Panc1 (cell line): ENCODE results near the gene HDGFL1. TPM values are rescaled to one million over a fixed set of nuclear protein-coding genes. Genes with fewer than 3 reads are reported as not detected.

Experiments used
- ATAC-seq: fragments of 200-7000 bp; cut with Tn5 transposase; 2 replicates; pipeline ENCODE4 v1.9.1; 2020; ENCODE audit warnings: mild to moderate bottlenecking, moderate library complexity
- BruUV-seq: library from RNA; stranded (reverse); fragments of 400-500 nt; replicated peaks from 2 replicates; lab custom pipeline; 2021; lab: Mats Ljungman, UMichigan
- CTCF ChIA-PET: fragments of 300-600 bp; sonication (Branson Sonifier 250); formaldehyde crosslinking; loops from one replicate; lab custom pipeline; 2022; ENCODE audit warnings: antibody characterized with exemption; lab: Charles Lee
- POLR2A ChIA-PET: fragments of 300-600 bp; sonication (Branson Sonifier 250); formaldehyde crosslinking; loops from one replicate; lab custom pipeline; 2022; ENCODE audit warnings: antibody characterized with exemption; lab: Charles Lee
- DNase-seq: peaks from one replicate; pipeline ENCODE4 v3.0.0-alpha.2; 2010; ENCODE audit warnings: low read depth, low spot score
- H3K27ac ChIP-seq: 2 replicates; pipeline ENCODE4 v1.5.1; 2011; ENCODE audit warnings: mild to moderate bottlenecking, low read length, inconsistent platforms
- H3K27me3 ChIP-seq: fragments of 200-500 bp; sonication (Bioruptor generic); 2 replicates; pipeline ENCODE4 v1.6.0; 2014; ENCODE audit warnings: low read length, inconsistent platforms; ENCODE audit not compliant: control insufficient read depth, insufficient read depth
- H3K36me3 ChIP-seq: fragments of 200-500 bp; sonication (Bioruptor generic); 2 replicates; pipeline ENCODE4 v1.5.1; 2014; ENCODE audit warnings: inconsistent platforms, mild to moderate bottlenecking, low read length, moderate library complexity; ENCODE audit not compliant: control insufficient read depth, insufficient read depth
- H3K4me1 ChIP-seq: 2 replicates; pipeline ENCODE4 v1.5.1; 2011; ENCODE audit warnings: inconsistent platforms, mild to moderate bottlenecking, low read length, moderate library complexity; ENCODE audit not compliant: control insufficient read depth, insufficient read depth
- H3K4me3 ChIP-seq, 2 experiments: 2 replicates each; pipeline ENCODE4 v1.5.1; 2011 to 2012; ENCODE audit warnings: low read depth in 2 of 2, low read length in 2 of 2, mild to moderate bottlenecking in 2 of 2, inconsistent platforms in 1 of 2, moderate library complexity in 1 of 2
- H3K9me3 ChIP-seq: fragments of 200-500 bp; sonication (Bioruptor generic); 2 replicates; pipeline ENCODE4 v1.5.1; 2014; ENCODE audit warnings: low read depth, mild to moderate bottlenecking, inconsistent platforms, low read length, moderate library complexity; ENCODE audit not compliant: control insufficient read depth, insufficient read depth
- CTCF ChIP-seq: fragments of 450-650 bp; IDR thresholded peaks from 2 replicates; pipeline ENCODE4 v1.5.1; 2017; ENCODE audit warnings: mild to moderate bottlenecking
- POLR2AphosphoS5 ChIP-seq: IDR thresholded peaks from 2 replicates; pipeline ENCODE4 v1.6.1; 2012; ENCODE audit warnings: mild to moderate bottlenecking, low read depth, low read length, moderate library complexity
- REST ChIP-seq, 2 experiments: IDR thresholded peaks; 2 replicates each; pipeline ENCODE4 v1.6.1; 2011 to 2012; ENCODE audit warnings: low read depth in 2 of 2, control low read depth in 1 of 2, low read length in 1 of 2, mild to moderate bottlenecking in 1 of 2, moderate library complexity in 1 of 2; ENCODE audit not compliant: insufficient read depth in 1 of 2
- SIN3A ChIP-seq: IDR thresholded peaks from 2 replicates; pipeline ENCODE4 v1.6.1; 2012; ENCODE audit warnings: low read depth, mild to moderate bottlenecking, low read length, moderate library complexity, borderline replicate concordance; ENCODE audit not compliant: insufficient read depth
- TCF7L2 ChIP-seq: IDR thresholded peaks from 2 replicates; pipeline ENCODE4 v1.6.1; 2011; ENCODE audit warnings: mild to moderate bottlenecking, low read depth, low read length, inconsistent platforms
- in situ Hi-C: cut with HindIII; loops from 2 replicates; pipeline ENCODE4 v1.10.0; 2016; ENCODE audit warnings: low sequenced_read_pairs, low pct_unique_long_range_greater_than_20kb
- intact Hi-C: fragments of 100-400 bp; cut with micrococcal nuclease; formaldehyde crosslinking; loops from one replicate; pipeline ENCODE4 v1.10.0; 2022; ENCODE audit not compliant: unreplicated experiment
- total RNA-seq: library from RNA; stranded (reverse); gene quantifications from one replicate; pipeline ENCODE4 v1.2.1, GENCODE V29; 2021; ENCODE audit not compliant: unreplicated experiment

The HDGFL1 gene
- total RNA-seq, 1 experiment from 2014 or later, result not detected

DNA sequence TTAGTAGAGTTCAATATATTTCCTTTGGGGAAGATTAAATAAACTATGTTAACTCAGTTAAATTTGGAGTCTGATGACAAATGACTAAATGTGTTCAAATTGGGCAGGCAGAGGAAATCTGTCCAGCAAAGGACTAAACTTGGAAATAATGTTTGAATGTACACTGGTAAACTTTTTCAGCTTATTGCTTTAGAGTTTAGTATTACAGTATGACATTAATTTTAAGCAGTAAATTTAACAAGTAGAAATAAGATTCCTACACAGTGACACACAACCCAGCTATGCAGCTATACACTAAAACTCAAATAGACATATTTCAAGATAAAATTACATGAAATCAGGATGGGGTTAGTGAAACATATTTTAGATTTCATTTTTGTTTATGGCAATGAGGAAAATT is 42.6 kb upstream of the HDGFL1 start:
- in situ Hi-C loops (no loop called here), intact Hi-C loops (no loop called here)
- no peak overlapping the region for H3K4me3 ChIP-seq
- H3K4me1 ChIP-seq, result no peaks in the 10 kb centered on the region
- ChIA-PET CTCF (no interaction called here), POLR2A (no interaction called here)
- TF ChIP-seq SIN3A (no peak), REST (IDR thresholded peaks at IDR 0.05; ENCODE audit: insufficient read depth in 1 of 2, low read depth in 2 of 2, low read length in 1 of 2) (no peak), CTCF (no peak), TCF7L2 (no peak), POLR2AphosphoS5 (no peak)
- H3K9me3 ChIP-seq, result no peaks in the 10 kb centered on the region
- H3K36me3 ChIP-seq, result no peaks in the 10 kb centered on the region
- no peak for ATAC-seq
- no peak for DNase-seq
- no TSS peak for BruUV-seq
- H3K27me3 ChIP-seq, result no peaks in the 10 kb centered on the region
- no peak overlapping the region for H3K27ac ChIP-seq

- Histone ChIP-seq H3K9me3 (no peaks in the 10 kb centered on the region), H3K36me3 (no peaks in the 10 kb centered on the region), H3K4me1 (no peaks in the 10 kb centered on the region), H3K4me3 (no peak overlapping the region), H3K27me3 (no peaks in the 10 kb centered on the region), H3K27ac (no peak overlapping the region)
- intact Hi-C loops (no loop called here), in situ Hi-C loops (no loop called here)
- no peak for TF ChIP-seq TCF7L2
- no peak for TF ChIP-seq SIN3A
- TF ChIP-seq REST (IDR thresholded peaks at IDR 0.05; ENCODE audit: insufficient read depth in 1 of 2, low read depth in 2 of 2, low read length in 1 of 2), result no peak
- no peak for TF ChIP-seq POLR2AphosphoS5
- TF ChIP-seq CTCF, result no peak
- CTCF ChIA-PET, result no interaction called here
- no peak for ATAC-seq
- DNase-seq, result no peak
- POLR2A ChIA-PET, result no interaction called here
- no TSS peak for BruUV-seq
Measured at GRCh38 chr6:22529866-22530265, 39.5 kb upstream of the HDGFL1 start.
